Measurements from ENCODE around the gene RHBG. TPM values are rescaled to one million over a fixed set of nuclear protein-coding genes. Genes with fewer than 3 reads are reported as not detected.

The RHBG gene
- total RNA-seq, 1 donor, result not detected

- peak; percentile 67 for DNase-seq (ENCODE audit: low read depth)
- H3K4me3 ChIP-seq (ENCODE audit: low read depth, low read length), result no peak overlapping the region
- no peak for TF ChIP-seq CTCF (IDR thresholded peaks at IDR 0.05; ENCODE audit: insufficient read depth, low read depth, low read length)
Observed at GRCh38 chr1:156371553-156372264, 2.7 kb downstream of the RHBG start.

- no peak for TF ChIP-seq CTCF (IDR thresholded peaks at IDR 0.05; ENCODE audit: insufficient read depth, low read depth, low read length)
- no peak for DNase-seq (ENCODE audit: low read depth)
- H3K4me3 ChIP-seq (ENCODE audit: low read depth, low read length), result no peak overlapping the region
Observed at GRCh38 chr1:156372265-156372586, 3.2 kb downstream of the RHBG start.

GRCh38 chr1:156372876-156373275 lies 3.9 kb downstream of the RHBG start:
- no peak for TF ChIP-seq CTCF (IDR thresholded peaks at IDR 0.05; ENCODE audit: insufficient read depth, low read depth, low read length)
- H3K4me3 ChIP-seq (ENCODE audit: low read depth, low read length), result no peak overlapping the region
- no peak for DNase-seq (ENCODE audit: low read depth)

GRCh38 chr1:156373546-156373945 lies 4.5 kb downstream of the RHBG start:
- no peak for TF ChIP-seq CTCF (IDR thresholded peaks at IDR 0.05; ENCODE audit: insufficient read depth, low read depth, low read length)
- H3K4me3 ChIP-seq (ENCODE audit: low read depth, low read length), result no peak overlapping the region
- no peak for DNase-seq (ENCODE audit: low read depth)

- TF ChIP-seq CTCF (IDR thresholded peaks at IDR 0.05; ENCODE audit: insufficient read depth, low read depth, low read length), result peak; percentile 5
- no peak for DNase-seq (ENCODE audit: low read depth)
- no peak overlapping the region for H3K4me3 ChIP-seq (ENCODE audit: low read depth, low read length)
Observed at GRCh38 chr1:156376146-156376545, 7.1 kb downstream of the RHBG start.

GRCh38 chr1:156376958-156377919 lies 8.2 kb downstream of the RHBG start:
- DNase-seq (ENCODE audit: low read depth), result no peak
- H3K4me3 ChIP-seq (ENCODE audit: low read depth, low read length), result no peak overlapping the region
- TF ChIP-seq CTCF (IDR thresholded peaks at IDR 0.05; ENCODE audit: insufficient read depth, low read depth, low read length), result no peak
